PFSK-1 (cell line): ENCODE measurements around the gene UBE2O.

Source experiments
- FOXP2 ChIP-seq: optimal IDR thresholded peaks from 2 replicates; pipeline ENCODE3; 2011; ENCODE audit warnings: borderline replicate concordance, control low read depth, inconsistent platforms; ENCODE audit not compliant: insufficient read depth; ENCODE audit errors: extremely low read length, extremely low read depth
- POLR2AphosphoS5 ChIP-seq: IDR thresholded peaks from 2 replicates; pipeline ENCODE4 v1.6.1; 2012; ENCODE audit warnings: low read depth, mild to moderate bottlenecking, control low read depth, low read length, moderate library complexity
- SIN3A ChIP-seq: IDR thresholded peaks from 2 replicates; pipeline ENCODE4 v1.6.1; 2012; ENCODE audit warnings: mild to moderate bottlenecking, low read length, moderate library complexity, borderline replicate concordance; ENCODE audit not compliant: insufficient read depth
- TAF1 ChIP-seq: IDR thresholded peaks from 2 replicates; pipeline ENCODE4 v1.6.1; 2012; ENCODE audit warnings: low read length, control low read depth, borderline replicate concordance; ENCODE audit not compliant: insufficient read depth
- TF ChIP-seq, protein P1 (sequence below), 2 experiments: IDR thresholded peaks; 2 replicates each; pipeline versions ENCODE4 v1.6.1 to v1.8.0; 2011 to 2012; ENCODE audit warnings: low read depth in 2 of 2, low read length in 2 of 2, control low read depth in 1 of 2, inconsistent platforms in 1 of 2, mild to moderate bottlenecking in 1 of 2, moderate library complexity in 1 of 2; ENCODE audit not compliant: insufficient read depth in 1 of 2

The UBE2O gene

GRCh38 chr17:76383546-76384221 lies 69.3 kb downstream of the UBE2O start:
- TF ChIP-seq POLR2AphosphoS5 (no peak), SIN3A (no peak), FOXP2 (no peak), TAF1 (no peak)
- TF ChIP-seq, protein P1, sequence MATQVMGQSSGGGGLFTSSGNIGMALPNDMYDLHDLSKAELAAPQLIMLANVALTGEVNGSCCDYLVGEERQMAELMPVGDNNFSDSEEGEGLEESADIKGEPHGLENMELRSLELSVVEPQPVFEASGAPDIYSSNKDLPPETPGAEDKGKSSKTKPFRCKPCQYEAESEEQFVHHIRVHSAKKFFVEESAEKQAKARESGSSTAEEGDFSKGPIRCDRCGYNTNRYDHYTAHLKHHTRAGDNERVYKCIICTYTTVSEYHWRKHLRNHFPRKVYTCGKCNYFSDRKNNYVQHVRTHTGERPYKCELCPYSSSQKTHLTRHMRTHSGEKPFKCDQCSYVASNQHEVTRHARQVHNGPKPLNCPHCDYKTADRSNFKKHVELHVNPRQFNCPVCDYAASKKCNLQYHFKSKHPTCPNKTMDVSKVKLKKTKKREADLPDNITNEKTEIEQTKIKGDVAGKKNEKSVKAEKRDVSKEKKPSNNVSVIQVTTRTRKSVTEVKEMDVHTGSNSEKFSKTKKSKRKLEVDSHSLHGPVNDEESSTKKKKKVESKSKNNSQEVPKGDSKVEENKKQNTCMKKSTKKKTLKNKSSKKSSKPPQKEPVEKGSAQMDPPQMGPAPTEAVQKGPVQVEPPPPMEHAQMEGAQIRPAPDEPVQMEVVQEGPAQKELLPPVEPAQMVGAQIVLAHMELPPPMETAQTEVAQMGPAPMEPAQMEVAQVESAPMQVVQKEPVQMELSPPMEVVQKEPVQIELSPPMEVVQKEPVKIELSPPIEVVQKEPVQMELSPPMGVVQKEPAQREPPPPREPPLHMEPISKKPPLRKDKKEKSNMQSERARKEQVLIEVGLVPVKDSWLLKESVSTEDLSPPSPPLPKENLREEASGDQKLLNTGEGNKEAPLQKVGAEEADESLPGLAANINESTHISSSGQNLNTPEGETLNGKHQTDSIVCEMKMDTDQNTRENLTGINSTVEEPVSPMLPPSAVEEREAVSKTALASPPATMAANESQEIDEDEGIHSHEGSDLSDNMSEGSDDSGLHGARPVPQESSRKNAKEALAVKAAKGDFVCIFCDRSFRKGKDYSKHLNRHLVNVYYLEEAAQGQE (IDR thresholded peaks at IDR 0.05; ENCODE audit: insufficient read depth in 1 of 2, low read depth in 2 of 2, low read length in 2 of 2), result no peak

GRCh38 chr17:76382803-76383545 lies 70.0 kb downstream of the UBE2O start:
- TF ChIP-seq, protein P1 (IDR thresholded peaks at IDR 0.05; ENCODE audit: insufficient read depth in 1 of 2, low read depth in 2 of 2, low read length in 2 of 2), result no peak
- TF ChIP-seq POLR2AphosphoS5, result no peak
- no peak for TF ChIP-seq SIN3A

- TF ChIP-seq, protein P1 (IDR thresholded peaks at IDR 0.05; ENCODE audit: insufficient read depth in 1 of 2, low read depth in 2 of 2, low read length in 2 of 2), result no peak
- no peak for TF ChIP-seq SIN3A
- no peak for TF ChIP-seq POLR2AphosphoS5
- TF ChIP-seq TAF1, result no peak
- TF ChIP-seq FOXP2, result no peak
These were observed 70.6 kb downstream of the UBE2O start for GRCh38 chr17:76382351-76382802.

DNA sequence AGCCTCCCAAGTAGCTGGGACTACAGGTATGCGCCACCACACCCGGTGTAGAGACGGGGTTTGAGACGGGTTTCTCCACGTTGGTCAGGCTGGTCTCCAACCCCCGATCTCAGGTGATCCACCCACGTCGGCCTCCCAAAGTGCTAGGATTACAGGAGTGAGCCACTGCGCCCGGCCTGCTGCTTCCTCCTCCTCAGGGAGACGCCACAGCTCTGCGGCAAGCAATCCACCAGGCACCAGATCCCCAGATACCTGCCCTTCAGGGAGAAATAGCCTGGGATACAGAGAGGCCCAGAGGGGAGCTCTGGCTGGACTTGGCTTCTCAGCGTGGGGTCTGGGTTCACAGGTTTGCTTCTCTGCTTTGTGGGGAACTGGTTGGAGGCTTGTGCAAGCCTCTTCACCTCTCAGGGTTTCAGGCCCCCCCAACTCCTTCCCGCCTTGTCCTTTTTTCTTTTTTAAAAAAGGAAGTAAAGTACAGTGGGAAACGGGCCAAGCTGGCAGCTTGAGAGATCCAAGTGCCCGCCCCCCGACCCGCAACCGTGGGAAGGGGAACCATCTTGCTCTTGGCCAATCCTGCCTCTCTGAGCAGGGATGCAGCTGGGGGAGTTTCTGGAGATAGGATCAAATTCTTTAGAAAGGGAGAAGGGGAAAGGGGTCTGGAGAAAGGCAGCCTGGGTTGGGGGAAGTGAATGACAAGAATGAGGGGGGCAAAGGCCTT lies 71.2 kb downstream of the UBE2O start:
- TF ChIP-seq SIN3A, result no peak
- TF ChIP-seq TAF1, result no peak

- no peak for TF ChIP-seq FOXP2
These were observed 73.1 kb downstream of the UBE2O start for GRCh38 chr17:76379646-76380376.

- TF ChIP-seq, protein P1 (IDR thresholded peaks at IDR 0.05; ENCODE audit: insufficient read depth in 1 of 2, low read depth in 2 of 2, low read length in 2 of 2), result no peak
- TF ChIP-seq POLR2AphosphoS5 (no peak), FOXP2 (no peak), TAF1 (no peak), SIN3A (no peak)
These were observed 73.7 kb downstream of the UBE2O start for GRCh38 chr17:76379275-76379641.
